ENCODE data around the gene PDXK. TPM values are rescaled to one million over a fixed set of nuclear protein-coding genes. Genes with fewer than 3 reads are reported as not detected.

PDXK gene
- total and polyA plus RNA-seq, 9 of the 15 experiments (the other 6 are each of a cell fraction or from before 2014, with no cell fraction given) = 5.6 to 162 (median 76.5) TPM

DNA sequence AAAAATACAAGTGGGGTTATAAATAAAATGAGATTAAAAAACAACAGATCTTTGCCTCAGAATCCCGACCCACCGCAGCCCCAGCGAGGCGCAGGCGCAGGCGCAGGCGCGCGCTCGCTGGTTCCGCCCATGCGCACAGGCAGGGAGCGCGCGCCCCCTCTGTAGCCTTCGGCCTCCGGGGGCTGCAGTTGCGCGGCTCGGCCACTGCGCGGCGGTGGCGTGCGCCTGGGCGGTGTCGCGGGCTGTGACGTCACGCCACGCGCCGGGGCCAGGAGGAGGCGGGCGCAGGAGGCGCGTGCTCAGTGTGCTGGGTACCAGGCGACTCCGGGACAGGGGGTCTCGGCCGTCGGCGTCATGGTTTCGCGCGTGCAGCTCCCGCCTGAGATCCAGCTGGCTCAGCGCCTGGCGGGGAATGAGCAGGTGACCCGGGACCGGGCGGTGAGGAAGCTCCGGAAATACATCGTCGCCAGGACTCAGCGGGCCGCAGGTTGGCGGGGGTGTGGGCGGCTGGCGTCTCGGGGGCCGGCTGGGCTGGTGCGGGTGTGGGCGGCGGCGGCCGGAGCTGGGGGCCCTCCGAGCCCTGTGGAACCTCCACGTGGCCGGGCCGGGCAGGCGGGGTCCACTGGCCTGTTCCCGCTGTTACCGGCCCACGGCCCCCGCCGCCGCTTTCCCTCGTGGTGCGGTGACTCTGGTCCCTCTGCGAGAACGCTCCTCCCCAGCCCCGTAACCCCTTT is 70.5 kb downstream of the PDXK start, which contains the start of gene RRP1 (continued):
- TF ChIP-seq RBM14 (IDR thresholded peaks at IDR 0.05; ENCODE audit: borderline replicate concordance, insufficient read depth, low read depth, low read length) = 0 out of 2 replicates have a peak, but pooled peaks have one; percentile 63
- TF ChIP-seq CLOCK (CRISPR knock-in tag; IDR thresholded peaks at IDR 0.05; ENCODE audit: borderline replicate concordance) = no peak
- 0 out of 2 replicates have a peak, but pooled peaks have one; percentile 36 for TF ChIP-seq CAMTA2 (CRISPR knock-in tag; conservative IDR thresholded peaks at IDR 0.05)
- peak; percentile 52; the same call in 1 of the 2 replicates for TF ChIP-seq CBX5 (IDR thresholded peaks at IDR 0.05; ENCODE audit: borderline replicate concordance, low read depth)
- TF ChIP-seq, protein P1, sequence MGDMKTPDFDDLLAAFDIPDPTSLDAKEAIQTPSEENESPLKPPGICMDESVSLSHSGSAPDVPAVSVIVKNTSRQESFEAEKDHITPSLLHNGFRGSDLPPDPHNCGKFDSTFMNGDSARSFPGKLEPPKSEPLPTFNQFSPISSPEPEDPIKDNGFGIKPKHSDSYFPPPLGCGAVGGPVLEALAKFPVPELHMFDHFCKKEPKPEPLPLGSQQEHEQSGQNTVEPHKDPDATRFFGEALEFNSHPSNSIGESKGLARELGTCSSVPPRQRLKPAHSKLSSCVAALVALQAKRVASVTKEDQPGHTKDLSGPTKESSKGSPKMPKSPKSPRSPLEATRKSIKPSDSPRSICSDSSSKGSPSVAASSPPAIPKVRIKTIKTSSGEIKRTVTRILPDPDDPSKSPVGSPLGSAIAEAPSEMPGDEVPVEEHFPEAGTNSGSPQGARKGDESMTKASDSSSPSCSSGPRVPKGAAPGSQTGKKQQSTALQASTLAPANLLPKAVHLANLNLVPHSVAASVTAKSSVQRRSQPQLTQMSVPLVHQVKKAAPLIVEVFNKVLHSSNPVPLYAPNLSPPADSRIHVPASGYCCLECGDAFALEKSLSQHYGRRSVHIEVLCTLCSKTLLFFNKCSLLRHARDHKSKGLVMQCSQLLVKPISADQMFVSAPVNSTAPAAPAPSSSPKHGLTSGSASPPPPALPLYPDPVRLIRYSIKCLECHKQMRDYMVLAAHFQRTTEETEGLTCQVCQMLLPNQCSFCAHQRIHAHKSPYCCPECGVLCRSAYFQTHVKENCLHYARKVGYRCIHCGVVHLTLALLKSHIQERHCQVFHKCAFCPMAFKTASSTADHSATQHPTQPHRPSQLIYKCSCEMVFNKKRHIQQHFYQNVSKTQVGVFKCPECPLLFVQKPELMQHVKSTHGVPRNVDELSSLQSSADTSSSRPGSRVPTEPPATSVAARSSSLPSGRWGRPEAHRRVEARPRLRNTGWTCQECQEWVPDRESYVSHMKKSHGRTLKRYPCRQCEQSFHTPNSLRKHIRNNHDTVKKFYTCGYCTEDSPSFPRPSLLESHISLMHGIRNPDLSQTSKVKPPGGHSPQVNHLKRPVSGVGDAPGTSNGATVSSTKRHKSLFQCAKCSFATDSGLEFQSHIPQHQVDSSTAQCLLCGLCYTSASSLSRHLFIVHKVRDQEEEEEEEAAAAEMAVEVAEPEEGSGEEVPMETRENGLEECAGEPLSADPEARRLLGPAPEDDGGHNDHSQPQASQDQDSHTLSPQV (IDR thresholded peaks at IDR 0.05) = 0 out of 2 replicates have a peak, but pooled peaks have one; percentile 57
- no peak for TF ChIP-seq KLF1 (tag; IDR thresholded peaks at IDR 0.05)
- TF ChIP-seq THRB (CRISPR knock-in tag; conservative IDR thresholded peaks at IDR 0.05) = no peak
- TF ChIP-seq TGIF2 (CRISPR knock-in tag; IDR thresholded peaks at IDR 0.05) = peak; percentile 72; the same call in 1 of the 2 replicates
- TF ChIP-seq ZNF282 (CRISPR knock-in tag; IDR thresholded peaks at IDR 0.05) = 0 out of 2 replicates have a peak, but pooled peaks have one; percentile 89
- TF ChIP-seq STAT5B (CRISPR knock-in tag; IDR thresholded peaks at IDR 0.05) = no peak
- TF ChIP-seq ZNF586 (CRISPR knock-in tag; conservative IDR thresholded peaks at IDR 0.05) = no peak
- TF ChIP-seq ZNF695 (CRISPR knock-in tag; IDR thresholded peaks at IDR 0.05) = no peak
- TF ChIP-seq U2AF2 (optimal IDR thresholded peaks at IDR 0.05; ENCODE audit: low read depth, low read length) = no peak
- no peak for TF ChIP-seq RBM39 (optimal IDR thresholded peaks at IDR 0.05; ENCODE audit: low read depth, low read length)
- peak; percentile 84 for TF ChIP-seq CXXC5 (CRISPR knock-in tag; IDR thresholded peaks at IDR 0.05)
- peak; percentile 99 for TF ChIP-seq MAX (CRISPR knock-in tag; IDR thresholded peaks at IDR 0.05)
- TF ChIP-seq IRF1 (CRISPR knock-in tag; IDR thresholded peaks at IDR 0.05; ENCODE audit: borderline replicate concordance) = no peak
- no peak for TF ChIP-seq CBFA2T2 (conservative IDR thresholded peaks at IDR 0.05)
- TF ChIP-seq NCOA6 (IDR thresholded peaks at IDR 0.05) = no peak

Data from K562 (cell line).